ENCODE results near the gene SYDE1. TPM values are rescaled to one million over a fixed set of nuclear protein-coding genes. Genes with fewer than 3 reads are reported as not detected.
A peak's percentile ranks its signal among the peaks of the same experiment; 100 is the strongest.
"Not testable (repeated sequence)": the region's sequence is repeated elsewhere in the genome, so short reads cannot be mapped to it uniquely, and the experiment has no call there.

Gene SYDE1
- total RNA-seq, 1 donor from 2014 or later, result 0.53 TPM

DNA sequence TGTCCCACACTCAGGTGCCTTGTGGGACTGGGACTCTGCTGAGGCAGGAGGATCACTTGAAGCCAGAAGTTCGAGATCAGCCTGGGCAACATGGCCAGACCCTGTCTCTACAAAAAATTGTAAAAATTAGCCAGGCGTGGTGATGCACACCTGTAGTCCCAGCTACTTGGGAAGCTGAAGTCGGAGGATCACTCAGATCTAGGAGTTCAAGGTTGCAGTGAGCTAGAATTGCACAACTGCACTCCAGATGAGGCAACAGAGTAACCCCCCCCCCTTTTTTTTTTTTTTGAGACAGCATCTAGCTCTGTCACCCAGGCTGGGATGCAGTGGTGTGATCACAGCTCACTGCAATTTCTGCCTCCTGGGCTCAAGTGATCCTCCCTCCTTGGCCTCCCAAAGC lies 11.0 kb upstream of the SYDE1 start:
- H3K36me3 ChIP-seq (ENCODE audit: control insufficient read depth, insufficient read depth, low read length), result no peaks in the 10 kb centered on the region
- H3K4me3 ChIP-seq (ENCODE audit: low read depth, low read length), result no peak overlapping the region
- DNase-seq (ENCODE audit: low read depth), result no peak
- H3K27me3 ChIP-seq (ENCODE audit: control insufficient read depth, insufficient read depth, low read length), result no peaks in the 10 kb centered on the region
- TF ChIP-seq, protein P1, sequence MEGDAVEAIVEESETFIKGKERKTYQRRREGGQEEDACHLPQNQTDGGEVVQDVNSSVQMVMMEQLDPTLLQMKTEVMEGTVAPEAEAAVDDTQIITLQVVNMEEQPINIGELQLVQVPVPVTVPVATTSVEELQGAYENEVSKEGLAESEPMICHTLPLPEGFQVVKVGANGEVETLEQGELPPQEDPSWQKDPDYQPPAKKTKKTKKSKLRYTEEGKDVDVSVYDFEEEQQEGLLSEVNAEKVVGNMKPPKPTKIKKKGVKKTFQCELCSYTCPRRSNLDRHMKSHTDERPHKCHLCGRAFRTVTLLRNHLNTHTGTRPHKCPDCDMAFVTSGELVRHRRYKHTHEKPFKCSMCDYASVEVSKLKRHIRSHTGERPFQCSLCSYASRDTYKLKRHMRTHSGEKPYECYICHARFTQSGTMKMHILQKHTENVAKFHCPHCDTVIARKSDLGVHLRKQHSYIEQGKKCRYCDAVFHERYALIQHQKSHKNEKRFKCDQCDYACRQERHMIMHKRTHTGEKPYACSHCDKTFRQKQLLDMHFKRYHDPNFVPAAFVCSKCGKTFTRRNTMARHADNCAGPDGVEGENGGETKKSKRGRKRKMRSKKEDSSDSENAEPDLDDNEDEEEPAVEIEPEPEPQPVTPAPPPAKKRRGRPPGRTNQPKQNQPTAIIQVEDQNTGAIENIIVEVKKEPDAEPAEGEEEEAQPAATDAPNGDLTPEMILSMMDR (IDR thresholded peaks at IDR 0.05; ENCODE audit: insufficient read depth, low read length, severe bottlenecking), result no peak
- FAIRE-seq, result no peak

DNA sequence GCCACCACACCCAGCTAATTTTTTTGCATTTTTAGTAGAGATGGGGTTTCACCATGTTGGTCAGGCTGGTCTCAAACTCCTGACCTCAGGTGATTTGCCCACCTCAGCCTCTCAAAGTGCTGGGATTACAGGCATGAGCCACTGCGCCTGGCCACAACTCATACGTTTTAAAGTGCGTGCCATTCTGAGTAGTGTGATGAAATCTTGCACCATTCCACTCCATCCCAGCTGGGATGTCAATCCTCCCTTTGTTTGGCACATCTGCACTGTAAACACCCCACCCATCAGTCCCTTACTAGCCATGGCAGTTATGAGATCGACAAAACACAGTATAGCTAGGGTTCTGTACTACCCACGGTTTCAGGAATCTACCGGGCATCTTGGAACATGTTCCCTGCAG lies 9.2 kb upstream of the SYDE1 start:
- DNase-seq (ENCODE audit: low read depth); H3K36me3 ChIP-seq (ENCODE audit: control insufficient read depth, insufficient read depth, low read length); H3K4me3 ChIP-seq (ENCODE audit: low read depth, low read length); H3K27me3 ChIP-seq (ENCODE audit: control insufficient read depth, insufficient read depth, low read length); FAIRE-seq: not testable (repeated sequence)

DNA sequence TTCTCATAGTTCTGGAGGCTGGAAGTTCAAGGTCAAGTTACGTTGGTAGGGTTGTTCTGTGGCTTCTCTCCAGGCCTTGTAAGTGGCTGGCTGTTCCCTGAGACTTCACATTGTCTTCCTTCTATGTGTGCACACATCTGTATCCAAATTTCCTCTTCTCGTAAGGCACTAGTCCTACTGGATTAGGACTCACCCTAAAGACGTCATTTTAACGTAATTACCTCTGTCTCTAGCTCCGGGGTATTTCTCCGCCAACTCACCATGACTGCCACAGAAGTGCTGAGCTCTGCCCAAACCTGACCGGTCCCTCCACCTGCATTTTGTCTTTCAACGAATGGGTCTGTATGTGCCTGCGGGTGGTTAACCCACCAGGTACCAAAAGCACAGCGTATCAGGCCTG lies 8.7 kb upstream of the SYDE1 start:
- Histone ChIP-seq H3K36me3 (ENCODE audit: control insufficient read depth, insufficient read depth, low read length) (no peaks in the 10 kb centered on the region), H3K27me3 (ENCODE audit: control insufficient read depth, insufficient read depth, low read length) (no peaks in the 10 kb centered on the region), H3K4me3 (ENCODE audit: low read depth, low read length) (no peak overlapping the region)
- FAIRE-seq (no peak), DNase-seq (ENCODE audit: low read depth) (peak; percentile 8)
- TF ChIP-seq, protein P1 (IDR thresholded peaks at IDR 0.05; ENCODE audit: insufficient read depth, low read length, severe bottlenecking), result no peak

DNA sequence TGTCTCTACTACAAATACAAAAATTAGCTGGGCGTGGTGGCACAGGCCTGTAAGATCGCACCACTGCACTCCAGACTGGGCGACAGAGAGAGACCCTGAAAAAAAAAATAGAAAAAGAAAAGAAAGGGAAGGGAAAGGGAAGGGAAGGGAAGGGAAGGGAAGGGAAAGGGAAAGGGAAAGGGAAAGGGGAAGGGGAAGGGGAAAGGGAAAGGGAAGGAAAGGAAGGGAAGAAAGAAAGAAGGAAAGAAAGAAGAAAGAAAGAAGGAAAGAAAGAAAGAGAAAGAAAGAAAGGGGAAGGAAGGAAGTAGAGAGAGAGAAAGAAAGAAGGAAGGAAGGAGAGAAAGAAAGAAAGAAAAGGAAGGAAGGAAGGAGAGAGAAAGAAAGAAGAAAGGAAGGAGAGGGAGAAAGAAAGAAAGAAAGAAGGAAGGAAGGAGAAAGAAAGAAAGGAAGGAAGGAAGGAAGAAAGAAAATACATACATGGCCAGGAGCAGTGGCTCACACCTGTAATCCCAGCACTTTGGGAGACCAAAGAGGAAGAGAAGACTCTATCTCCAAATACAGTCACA lies 8.1 kb upstream of the SYDE1 start:
- DNase-seq (ENCODE audit: low read depth) (no peak), FAIRE-seq (no peak)
- Histone ChIP-seq H3K27me3 (ENCODE audit: control insufficient read depth, insufficient read depth, low read length) (no peaks in the 10 kb centered on the region), H3K36me3 (ENCODE audit: control insufficient read depth, insufficient read depth, low read length) (no peaks in the 10 kb centered on the region), H3K4me3 (ENCODE audit: low read depth, low read length) (no peak overlapping the region)
- TF ChIP-seq, protein P1 (IDR thresholded peaks at IDR 0.05; ENCODE audit: insufficient read depth, low read length, severe bottlenecking), result no peak

DNA sequence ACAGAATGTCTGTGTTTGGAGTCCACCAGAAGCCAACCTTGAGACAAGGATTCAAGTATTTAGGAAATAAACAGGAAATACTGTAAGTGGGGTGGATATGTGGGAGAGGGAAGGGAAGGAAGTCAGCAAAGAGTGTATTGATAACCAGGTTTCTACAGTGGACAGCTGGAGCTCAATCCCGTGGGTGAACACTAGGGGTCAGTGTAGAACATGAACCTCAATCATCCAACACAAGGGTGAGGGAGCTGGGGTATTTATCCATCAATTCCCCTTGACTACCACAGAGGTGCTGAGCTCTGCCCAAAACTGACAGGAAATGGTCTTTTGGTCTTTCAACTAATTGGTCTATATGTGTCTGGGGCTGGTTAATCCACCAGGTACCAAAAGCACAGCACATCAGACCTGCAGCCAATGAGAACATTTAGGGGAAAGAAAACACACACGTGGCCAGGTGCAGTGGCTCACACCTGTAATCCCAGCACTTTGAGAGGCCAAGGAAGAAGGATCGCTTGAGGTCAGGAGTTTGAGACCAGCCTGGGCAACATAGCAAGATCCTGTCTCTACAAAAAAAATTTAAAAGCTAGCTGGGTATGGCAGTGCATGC lies 5.6 kb upstream of the SYDE1 start:
- H3K27me3 ChIP-seq (ENCODE audit: control insufficient read depth, insufficient read depth, low read length), result no peaks in the 10 kb centered on the region
- TF ChIP-seq, protein P1 (IDR thresholded peaks at IDR 0.05; ENCODE audit: insufficient read depth, low read length, severe bottlenecking), result peak; percentile 78
- no peaks in the 10 kb centered on the region for H3K36me3 ChIP-seq (ENCODE audit: control insufficient read depth, insufficient read depth, low read length)
- H3K4me3 ChIP-seq (ENCODE audit: low read depth, low read length), result no peak overlapping the region
- DNase-seq (ENCODE audit: low read depth), result peak; percentile 65
- FAIRE-seq, result no peak

DNA sequence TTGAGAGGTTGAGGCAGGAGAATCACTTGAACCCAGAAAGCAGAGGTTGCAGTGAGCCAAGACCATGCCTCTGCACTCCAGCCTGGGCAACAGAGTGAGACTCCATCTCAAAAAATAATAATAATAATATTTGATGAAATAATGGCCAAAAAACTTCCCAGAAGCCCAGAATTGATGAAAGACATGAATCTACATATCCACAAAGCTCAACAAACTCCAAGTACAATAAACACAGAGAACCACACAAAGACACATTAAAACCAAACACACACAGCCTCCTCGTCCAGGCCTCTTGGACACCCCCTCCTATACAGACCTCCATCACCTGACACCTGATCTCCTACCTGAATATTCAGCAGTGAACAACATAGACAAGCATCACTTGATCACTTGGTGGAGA lies 3.2 kb upstream of the SYDE1 start:
- H3K36me3 ChIP-seq (ENCODE audit: control insufficient read depth, insufficient read depth, low read length), result no peaks in the 10 kb centered on the region
- H3K27me3 ChIP-seq (ENCODE audit: control insufficient read depth, insufficient read depth, low read length), result no peaks in the 10 kb centered on the region
- no peak for FAIRE-seq
- no peak overlapping the region for H3K4me3 ChIP-seq (ENCODE audit: low read depth, low read length)
- TF ChIP-seq, protein P1 (IDR thresholded peaks at IDR 0.05; ENCODE audit: insufficient read depth, low read length, severe bottlenecking), result no peak
- DNase-seq (ENCODE audit: low read depth), result no peak

All from bronchial epithelial cell (primary cell).